Subcutaneous adipose tissue (tissue), 4 donors: ENCODE data around the gene ZNF212. TPM values are rescaled to one million over a fixed set of nuclear protein-coding genes. Genes with fewer than 3 reads are reported as not detected.

Experiments used
- CTCF ChIP-seq: fragments of 450-650 bp; IDR thresholded peaks from one replicate; pipeline ENCODE4 v1.5.1; 2016; ENCODE audit warnings: low read depth, mild to moderate bottlenecking, control low read depth, antibody characterized with exemption, moderate library complexity
- total RNA-seq, 4 donors: library from RNA; depleted of rRNA; stranded (reverse); fragments of >200 nt; gene quantifications; one replicate each; pipeline ENCODE4 v1.1.0, GENCODE V29; 2016

Gene ZNF212
- total RNA-seq = 1 to 10 TPM; 2.0 to 5.5 (median 4.4) TPM

- TF ChIP-seq CTCF = no peak
Observed at GRCh38 chr7:149239345-149240143, at the start of gene ZNF212. ZNF212 (plus strand) TSS chr7:149239651; CDS start chr7:149239779, 128 bp downstream.

- no peak for TF ChIP-seq CTCF
Observed at GRCh38 chr7:149191851-149192250, 47.6 kb upstream of the ZNF212 start.

- no peak for TF ChIP-seq CTCF
Observed at GRCh38 chr7:149194799-149195179, 44.7 kb upstream of the ZNF212 start.

GRCh38 chr7:149195180-149196150 lies 44.0 kb upstream of the ZNF212 start, which contains the start of gene ZNF282:
ZNF282 (plus strand) TSS chr7:149195546; CDS start chr7:149195590, 44 bp downstream.
- TF ChIP-seq CTCF = no peak

- no peak for TF ChIP-seq CTCF
Observed at GRCh38 chr7:149196151-149196704, 43.2 kb upstream of the ZNF212 start.

- no peak for TF ChIP-seq CTCF
Observed at GRCh38 chr7:149196705-149197171, 42.7 kb upstream of the ZNF212 start.

- no peak for TF ChIP-seq CTCF
Observed at GRCh38 chr7:149197675-149198074, 41.8 kb upstream of the ZNF212 start.
